GM06990 (cell line): Measurements from ENCODE around the gene RARG.

Experiments used
- DNase-seq: peaks from one replicate; pipeline ENCODE4 v3.0.0-alpha.2; 2011; ENCODE audit not compliant: insufficient read length; ENCODE audit errors: extremely low read depth
- H3K27me3 ChIP-seq: replicated peaks from 2 replicates; pipeline ENCODE4 v1.6.0; 2011; ENCODE audit warnings: low read length; ENCODE audit not compliant: control insufficient read depth, insufficient read depth
- H3K36me3 ChIP-seq: 2 replicates; pipeline ENCODE4 v1.5.1; 2011; ENCODE audit warnings: low read length; ENCODE audit not compliant: control insufficient read depth, insufficient read depth
- H3K4me3 ChIP-seq: replicated peaks from 2 replicates; pipeline ENCODE4 v1.5.1; 2011; ENCODE audit warnings: low read depth, mild to moderate bottlenecking, control low read depth, low read length
- TF ChIP-seq, protein P1 (sequence below): IDR thresholded peaks from 2 replicates; pipeline ENCODE4 v1.5.1; 2011; ENCODE audit warnings: low read length, control low read depth, mild to moderate bottlenecking, inconsistent platforms; ENCODE audit not compliant: insufficient read depth, poor library complexity, severe bottlenecking

The RARG gene

GRCh38 chr12:53220694-53221202, 11.3 kb downstream of the RARG start:
- TF ChIP-seq, protein P1, sequence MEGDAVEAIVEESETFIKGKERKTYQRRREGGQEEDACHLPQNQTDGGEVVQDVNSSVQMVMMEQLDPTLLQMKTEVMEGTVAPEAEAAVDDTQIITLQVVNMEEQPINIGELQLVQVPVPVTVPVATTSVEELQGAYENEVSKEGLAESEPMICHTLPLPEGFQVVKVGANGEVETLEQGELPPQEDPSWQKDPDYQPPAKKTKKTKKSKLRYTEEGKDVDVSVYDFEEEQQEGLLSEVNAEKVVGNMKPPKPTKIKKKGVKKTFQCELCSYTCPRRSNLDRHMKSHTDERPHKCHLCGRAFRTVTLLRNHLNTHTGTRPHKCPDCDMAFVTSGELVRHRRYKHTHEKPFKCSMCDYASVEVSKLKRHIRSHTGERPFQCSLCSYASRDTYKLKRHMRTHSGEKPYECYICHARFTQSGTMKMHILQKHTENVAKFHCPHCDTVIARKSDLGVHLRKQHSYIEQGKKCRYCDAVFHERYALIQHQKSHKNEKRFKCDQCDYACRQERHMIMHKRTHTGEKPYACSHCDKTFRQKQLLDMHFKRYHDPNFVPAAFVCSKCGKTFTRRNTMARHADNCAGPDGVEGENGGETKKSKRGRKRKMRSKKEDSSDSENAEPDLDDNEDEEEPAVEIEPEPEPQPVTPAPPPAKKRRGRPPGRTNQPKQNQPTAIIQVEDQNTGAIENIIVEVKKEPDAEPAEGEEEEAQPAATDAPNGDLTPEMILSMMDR: no peak
- DNase-seq: peak; percentile 91
- Histone ChIP-seq H3K4me3 (peak overlapping the region; percentile 77), H3K27me3 (no peaks in the 10 kb centered on the region), H3K36me3 (no peaks in the 10 kb centered on the region)

- Histone ChIP-seq H3K27me3 (no peaks in the 10 kb centered on the region), H3K36me3 (no peaks in the 10 kb centered on the region), H3K4me3 (peak overlapping the region; percentile 77)
- TF ChIP-seq, protein P1: no peak
- DNase-seq: peak; percentile 87
Measured at GRCh38 chr12:53219956-53220693, 11.9 kb downstream of the RARG start.

- peak overlapping the region; percentile 77 for H3K4me3 ChIP-seq
- no peaks in the 10 kb centered on the region for H3K36me3 ChIP-seq
- peak; percentile 64 for DNase-seq
- TF ChIP-seq, protein P1: no peak
- H3K27me3 ChIP-seq: no peaks in the 10 kb centered on the region
Measured at GRCh38 chr12:53219292-53219955, 12.6 kb downstream of the RARG start.

GRCh38 chr12:53218551-53219291, 13.3 kb downstream of the RARG start:
- TF ChIP-seq, protein P1: no peak
- no peak for DNase-seq
- peak overlapping the region; percentile 77 for H3K4me3 ChIP-seq
- H3K36me3 ChIP-seq: peaks cover 5% of the 10 kb centered on the region
- no peaks in the 10 kb centered on the region for H3K27me3 ChIP-seq

DNA sequence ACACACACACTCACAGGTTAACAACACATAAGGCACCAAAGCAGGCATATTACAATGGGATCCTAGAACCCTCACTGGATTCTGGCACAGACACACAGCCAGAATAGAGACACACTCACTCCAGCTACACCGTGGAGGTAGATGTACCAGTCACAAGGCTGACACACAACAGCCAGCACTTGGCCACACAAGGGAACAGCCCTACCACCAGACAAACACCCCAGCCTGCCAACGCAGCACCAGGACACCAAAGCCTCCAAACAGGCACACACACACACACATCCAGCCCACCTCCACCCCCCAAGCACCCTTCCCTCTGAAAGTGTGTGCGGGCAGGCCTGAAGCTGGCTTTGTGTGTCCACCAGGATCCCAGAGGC, 14.1 kb downstream of the RARG start:
- no peak for DNase-seq
- TF ChIP-seq, protein P1: no peak
- Histone ChIP-seq H3K27me3 (no peaks in the 10 kb centered on the region), H3K4me3 (no peak overlapping the region), H3K36me3 (peaks cover 5% of the 10 kb centered on the region)
